Heart left ventricle (tissue), 16 donors: ENCODE measurements around the gene RDX. TPM values are rescaled to one million over a fixed set of nuclear protein-coding genes. Genes with fewer than 3 reads are reported as not detected.
A peak's percentile ranks its signal among the peaks of the same experiment; 100 is the strongest.

Experiments used
- ATAC-seq, 4 donors: fragments of 200-7000 bp; cut with Tn5 transposase; one replicate each; pipeline ENCODE4 v1.9.1; 2020 to 2022; ENCODE audit warnings: moderate library complexity in 4 of 4, mild to moderate bottlenecking in 3 of 4, moderate number of reproducible peaks in 1 of 4
- DNase-seq, 5 donors: peaks; one replicate each; pipeline ENCODE4 v3.0.0-alpha.2; 2020
- H3K27ac ChIP-seq, 12 donors: fragments of 200-600 bp; sonication (generic) in 4 of 12; one replicate each; pipeline versions ENCODE4 v1.5.0 to v1.8.0; 2016 to 2022; ENCODE audit warnings: mild to moderate bottlenecking in 2 of 12
- H3K27me3 ChIP-seq, 9 donors: fragments of 200-600 bp; sonication (generic) in 2 of 9; one replicate each; pipeline versions ENCODE4 v1.5.1 to v1.8.0; 2016 to 2022; ENCODE audit warnings: mild to moderate bottlenecking in 3 of 9
- H3K36me3 ChIP-seq, 9 donors: fragments of 200-600 bp; sonication (generic) in 2 of 9; one replicate each; pipeline versions ENCODE4 v1.5.0 to v1.8.0; 2018 to 2022; ENCODE audit warnings: mild to moderate bottlenecking in 2 of 9
- H3K4me1 ChIP-seq, 12 donors: fragments of 200-600 bp; sonication (generic) in 4 of 12; one replicate each; pipeline versions ENCODE4 v1.5.0 to v1.8.0; 2016 to 2022; ENCODE audit warnings: mild to moderate bottlenecking in 3 of 12
- H3K4me3 ChIP-seq, 12 donors: fragments of 200-600 bp; sonication (generic) in 4 of 12; one replicate each; pipeline versions ENCODE4 v1.5.0 to v1.8.0; 2017 to 2022; ENCODE audit warnings: mild to moderate bottlenecking in 9 of 12, moderate library complexity in 4 of 12
- H3K9me3 ChIP-seq, 12 donors: fragments of 200-600 bp; sonication (generic) in 4 of 12; one replicate each; pipeline versions ENCODE4 v1.5.0 to v1.8.0; 2016 to 2022; ENCODE audit warnings: mild to moderate bottlenecking in 1 of 12
- CTCF ChIP-seq, 12 donors: fragments of 200-600 bp; sonication (generic) in 4 of 12; IDR thresholded peaks; one replicate each; pipeline versions ENCODE4 v1.5.0 to v1.8.0; 2018 to 2022; ENCODE audit warnings: antibody characterized with exemption in 12 of 12, mild to moderate bottlenecking in 5 of 12
- POLR2A ChIP-seq, 2 donors: fragments of 450-650 bp; IDR thresholded peaks; one replicate each; pipeline ENCODE4 v1.6.1; 2017; ENCODE audit warnings: antibody characterized with exemption in 2 of 2, mild to moderate bottlenecking in 2 of 2, moderate library complexity in 2 of 2
- WGBS, 4 donors: extraction: QIAGEN DNeasy Blood & Tissue Kit in 2 of 4; methylation state at CpG; one replicate each; pipeline versions ENCODE4 v1.1.5 to v1.1.7; 2013 to 2018; 5-methylcytosine and 5-hydroxymethylcytosine counted together
- intact Hi-C, 10 donors: fragments of 100-400 bp; cut with DNase I; formaldehyde crosslinking; loops; one replicate each; pipeline versions ENCODE4 v1.11.1 to v1.14.2; 2022
- polyA plus RNA-seq, 2 donors: library from polyadenylated mRNA; stranded (reverse); fragments of 200-250 nt; gene quantifications; one replicate each; pipeline ENCODE4 v1.2.3, GENCODE V29; 2013
- total RNA-seq, 9 donors: library from RNA; depleted of rRNA in 2 of 9; stranded (reverse); fragments of >200 nt in 2 of 9; fragmentation: NEBNext Ultra II Directional in 3 of 9; extraction: Animal tissue kit (Norgen Biotek cat#: 25700) in 3 of 9; gene quantifications; one replicate each; pipeline versions ENCODE4 v1.1.0 to v1.2.4, GENCODE V29; 2016 to 2023
- donor health status: ischemic (EF 13 %, LVEDD 7.1; RV severe dilation, severe dysfunction).
- donor health status: healthy with polysubstance abuse.
- donor health status: DM: no; HTN: yes; CAD: no.
- donor health status: DM: no; HTN: no; CAD: no.
- donor health status: ischemic (EF 25% LVEDD 6.9; RV normal size, moderate dysfunction).
- donor health status: ischemic (EF 25% LVEDD 5.7; RV mildly dilated, moderate dysfunction).
- donor health status: healthy.
- donor health status: DM: yes; HTN: yes; CAD: no.
- donor health status: ischemic (EF 35%, LVEDD 5.7; RV mildly dilated, moderate dysfunction).
- donor health status: nonischemic (EF 11% LVEDD 7.7; RV severe dilation, severe dysfunction).
- donor health status: DM: yes; HTN: yes; CAD: no.
- donor health status: PGD.
- donor health status: ischemic (EF 29% LVEDD 5.4; RV normal size, mild dysfunction).
- donor health status: nonischemic (EF 23%, LVEDD 6.1; RV moderate dilation, normal function).

The RDX gene
- total and polyA plus RNA-seq, 11 donors = 33.5 to 148 (median 120) TPM

GRCh38 chr11:110179064-110179463 is 117.3 kb downstream of the RDX start:
- no peak overlapping the region for H3K27ac ChIP-seq
- 88 to 96% (median 93%) methylated on average over 4 of the region's 4 CpGs for WGBS, 4 donors
- TF ChIP-seq CTCF (IDR thresholded peaks at IDR 0.05) (no peak), POLR2A (IDR thresholded peaks at IDR 0.05) (no peak)
- intact Hi-C loops = loop anchor here in 4 of 10 donors (10.0 kb wide), 2 partner anchors 234 to 1056 kb away; no protein-coding TSS in a partner anchor
- ATAC-seq (no peak), DNase-seq (no peak)
- H3K9me3 ChIP-seq = no peaks in the 10 kb centered on the region
- H3K4me3 ChIP-seq = no peak overlapping the region
- no peaks in the 10 kb centered on the region for H3K36me3 ChIP-seq
- peaks cover 0 to 12% (median under 1%) of the 10 kb centered on the region in 12 donors for H3K4me1 ChIP-seq
- H3K27me3 ChIP-seq = no peaks in the 10 kb centered on the region

- H3K27me3 ChIP-seq = no peaks in the 10 kb centered on the region
- no peak for ATAC-seq
- no peak overlapping the region for H3K4me3 ChIP-seq
- no peak for DNase-seq
- intact Hi-C loops = loop anchor here in 4 of 10 donors (10.0 kb wide), 2 partner anchors 232 to 1058 kb away; no protein-coding TSS in a partner anchor
- H3K36me3 ChIP-seq = no peaks in the 10 kb centered on the region
- peaks cover 0 to 14% (median 3%) of the 10 kb centered on the region in 12 donors for H3K4me1 ChIP-seq
- H3K27ac ChIP-seq = no peak overlapping the region
- WGBS, 4 donors = 81 to 87% (median 83%) methylated on average over 7 of the region's 7 CpGs
- no peaks in the 10 kb centered on the region for H3K9me3 ChIP-seq
- no peak for TF ChIP-seq CTCF (IDR thresholded peaks at IDR 0.05)
- no peak for TF ChIP-seq POLR2A (IDR thresholded peaks at IDR 0.05)
Observed at GRCh38 chr11:110177086-110177456, 119.3 kb downstream of the RDX start.

GRCh38 chr11:110176366-110177085 is 119.9 kb downstream of the RDX start:
- H3K36me3 ChIP-seq = no peaks in the 10 kb centered on the region
- peaks cover 0 to 14% (median 3%) of the 10 kb centered on the region in 12 donors for H3K4me1 ChIP-seq
- no peaks in the 10 kb centered on the region for H3K9me3 ChIP-seq
- no peaks in the 10 kb centered on the region for H3K27me3 ChIP-seq
- ATAC-seq (no peak), DNase-seq (no peak)
- H3K4me3 ChIP-seq = no peak overlapping the region
- no peak for TF ChIP-seq CTCF (IDR thresholded peaks at IDR 0.05)
- no peak for TF ChIP-seq POLR2A (IDR thresholded peaks at IDR 0.05)
- 82 to 89% (median 88%) methylated on average over 12 of the region's 12 CpGs for WGBS, 4 donors
- H3K27ac ChIP-seq = no peak overlapping the region
- intact Hi-C loops = loop anchor here in 4 of 10 donors (10.0 kb wide), 2 partner anchors 232 to 1058 kb away; no protein-coding TSS in a partner anchor

GRCh38 chr11:110174645-110175310 is 121.6 kb downstream of the RDX start:
- peaks cover 0 to 14% (median 3%) of the 10 kb centered on the region in 12 donors for H3K4me1 ChIP-seq
- intact Hi-C loops = loop anchor here in 6 of 10 donors (5.0 to 10.0 kb wide), 4 partner anchors 222 to 1060 kb away; no protein-coding TSS in a partner anchor
- peak overlapping the region in 5 of 12 donors; percentile 20 to 51 (median 32) for H3K4me3 ChIP-seq
- peak in 2 of 4 donors; percentile 12 to 16 for ATAC-seq
- WGBS, 4 donors = 77 to 84% (median 78%) methylated on average over 6 of the region's 6 CpGs
- H3K27me3 ChIP-seq = no peaks in the 10 kb centered on the region
- no peaks in the 10 kb centered on the region for H3K36me3 ChIP-seq
- DNase-seq = no peak
- TF ChIP-seq CTCF (IDR thresholded peaks at IDR 0.05) (no peak), POLR2A (IDR thresholded peaks at IDR 0.05) (no peak)
- H3K27ac ChIP-seq = no peak overlapping the region
- H3K9me3 ChIP-seq = no peaks in the 10 kb centered on the region
